Myometrial cell (primary cell): Measurements from ENCODE around the gene CCDC107. TPM values are rescaled to one million over a fixed set of nuclear protein-coding genes. Genes with fewer than 3 reads are reported as not detected.

Experiments
- total RNA-seq: library from RNA; depleted of rRNA; stranded (reverse); fragments of >200 nt; gene quantifications from 2 replicates; pipeline ENCODE4 v1.2.3, GENCODE V29; 2015

Gene CCDC107
- 14.0 and 27.1 TPM in 2 replicates for total RNA-seq

GRCh38 chr9:35658137-35658967, at the start of gene CCDC107:
Gene CCDC107 (plus strand): TSS chr9:35658292. CDS start chr9:35658380, 88 bp downstream.

GRCh38 chr9:35618325-35618727, 39.8 kb upstream of the CCDC107 start, which contains the start of gene CD72:
Gene CD72 (minus strand): TSS chr9:35618413. CDS start chr9:35618303, 110 bp downstream.

GRCh38 chr9:35650341-35651158, 7.5 kb upstream of the CCDC107 start, which contains the start of gene SIT1:
Gene SIT1 (minus strand): TSS chr9:35650931. CDS start chr9:35650853, 78 bp downstream.

GRCh38 chr9:35657546-35658136, 451 bp upstream of the CCDC107 start, which contains the start of gene RMRP:
Gene RMRP (minus strand): TSS chr9:35658019.

GRCh38 chr9:35664531-35665470, 6.7 kb downstream of the CCDC107 start, which contains the start of gene ARHGEF39:
Gene ARHGEF39 (minus strand): TSS chr9:35665195. CDS start chr9:35665169, 26 bp downstream.

GRCh38 chr9:35673132-35674024, 15.3 kb downstream of the CCDC107 start, which contains the start of gene CA9:
Gene CA9 (plus strand): TSS chr9:35673928. CDS start chr9:35673960, 32 bp downstream.

GRCh38 chr9:35689542-35690293, 31.6 kb downstream of the CCDC107 start, which contains the start of gene TPM2:
Gene TPM2 (minus strand): TSS chr9:35689925. CDS start chr9:35689817, 108 bp downstream.

Other genes starting within 250 kb of the CCDC107 start
- gene RUSC2, start 168.2 kb upstream of the CCDC107 start, total RNA-seq, result 23.6 and 26.2 TPM in 2 replicates
- gene TESK1, start 53.0 kb upstream of the CCDC107 start, total RNA-seq, result 14.4 and 18.6 TPM in 2 replicates
- 0.35 and 1.2 TPM in 2 replicates for gene CD72, start 39.9 kb upstream of the CCDC107 start, total RNA-seq
- gene SIT1, start 7.4 kb upstream of the CCDC107 start, total RNA-seq, result not detected in 2 replicates
- 1,659 and 5,862 TPM in 2 replicates for gene RMRP, start 273 bp upstream of the CCDC107 start, total RNA-seq
- gene ARHGEF39, start 6.9 kb downstream of the CCDC107 start, total RNA-seq, result 4.1 and 8.4 TPM in 2 replicates
- 1.1 TPM in 1 of 2 replicates, not detected in the other for gene CA9, start 15.6 kb downstream of the CCDC107 start, total RNA-seq
- gene TPM2, start 31.6 kb downstream of the CCDC107 start, total RNA-seq, result 1,252 and 1,303 TPM in 2 replicates
- gene TLN1, start 73.9 kb downstream of the CCDC107 start, total RNA-seq, result 473 and 541 TPM in 2 replicates
- gene CREB3, start 74.4 kb downstream of the CCDC107 start, total RNA-seq, result 118 and 127 TPM in 2 replicates
- 15.0 and 18.4 TPM in 2 replicates for gene GBA2, start 90.9 kb downstream of the CCDC107 start, total RNA-seq
- 13.1 and 15.9 TPM in 2 replicates for gene RGP1, start 91.0 kb downstream of the CCDC107 start, total RNA-seq
- gene MSMP, start 96.0 kb downstream of the CCDC107 start, total RNA-seq, result not detected in 2 replicates
- gene NPR2, start 133.3 kb downstream of the CCDC107 start, total RNA-seq, result 27.3 and 28.8 TPM in 2 replicates
- 0.53 and 1.2 TPM in 2 replicates for gene SPAG8, start 154.0 kb downstream of the CCDC107 start, total RNA-seq
- 34.6 and 34.7 TPM in 2 replicates for gene HINT2, start 156.8 kb downstream of the CCDC107 start, total RNA-seq
- gene FAM221B, start 170.4 kb downstream of the CCDC107 start, total RNA-seq, result not detected in 2 replicates
- gene TMEM8B, start 170.9 kb downstream of the CCDC107 start, total RNA-seq, result 3.2 and 5.7 TPM in 2 replicates
- not detected in 2 replicates for gene OR13J1, start 212.1 kb downstream of the CCDC107 start, total RNA-seq
- gene HRCT1, start 247.9 kb downstream of the CCDC107 start, total RNA-seq, result 0.18 and 0.86 TPM in 2 replicates